OCI-LY7 (cell line): ENCODE data around the gene PLAAT2.

ENCODE experiments used
- EZH2phosphoT487 ChIP-seq: fragments of 200-600 bp; sonication (generic); IDR thresholded peaks from 2 replicates; pipeline ENCODE4 v1.6.1; 2018; ENCODE audit warnings: low read depth, borderline replicate concordance, mild to moderate bottlenecking, mixed run types, antibody characterized with exemption, low read length, moderate library complexity, mixed read lengths
- TF ChIP-seq, protein P1 (sequence below): fragments of 200-600 bp; sonication (generic); conservative IDR thresholded peaks from 2 replicates; pipeline ENCODE4 v1.5.1; 2014; ENCODE audit warnings: mild to moderate bottlenecking, antibody characterized with exemption, low read length, moderate library complexity, mixed read lengths

GRCh38 chr11:63554877-63555223 is 8.3 kb downstream of the PLAAT2 start:
- TF ChIP-seq, protein P1, sequence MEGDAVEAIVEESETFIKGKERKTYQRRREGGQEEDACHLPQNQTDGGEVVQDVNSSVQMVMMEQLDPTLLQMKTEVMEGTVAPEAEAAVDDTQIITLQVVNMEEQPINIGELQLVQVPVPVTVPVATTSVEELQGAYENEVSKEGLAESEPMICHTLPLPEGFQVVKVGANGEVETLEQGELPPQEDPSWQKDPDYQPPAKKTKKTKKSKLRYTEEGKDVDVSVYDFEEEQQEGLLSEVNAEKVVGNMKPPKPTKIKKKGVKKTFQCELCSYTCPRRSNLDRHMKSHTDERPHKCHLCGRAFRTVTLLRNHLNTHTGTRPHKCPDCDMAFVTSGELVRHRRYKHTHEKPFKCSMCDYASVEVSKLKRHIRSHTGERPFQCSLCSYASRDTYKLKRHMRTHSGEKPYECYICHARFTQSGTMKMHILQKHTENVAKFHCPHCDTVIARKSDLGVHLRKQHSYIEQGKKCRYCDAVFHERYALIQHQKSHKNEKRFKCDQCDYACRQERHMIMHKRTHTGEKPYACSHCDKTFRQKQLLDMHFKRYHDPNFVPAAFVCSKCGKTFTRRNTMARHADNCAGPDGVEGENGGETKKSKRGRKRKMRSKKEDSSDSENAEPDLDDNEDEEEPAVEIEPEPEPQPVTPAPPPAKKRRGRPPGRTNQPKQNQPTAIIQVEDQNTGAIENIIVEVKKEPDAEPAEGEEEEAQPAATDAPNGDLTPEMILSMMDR, result no peak
- TF ChIP-seq EZH2phosphoT487, result no peak
